ENCODE measurements around the gene UNC5C. TPM values are rescaled to one million over a fixed set of nuclear protein-coding genes. Genes with fewer than 3 reads are reported as not detected.

UNC5C gene
- total and polyA plus RNA-seq, 4 experiments from 2014 or later, result not detected

DNA sequence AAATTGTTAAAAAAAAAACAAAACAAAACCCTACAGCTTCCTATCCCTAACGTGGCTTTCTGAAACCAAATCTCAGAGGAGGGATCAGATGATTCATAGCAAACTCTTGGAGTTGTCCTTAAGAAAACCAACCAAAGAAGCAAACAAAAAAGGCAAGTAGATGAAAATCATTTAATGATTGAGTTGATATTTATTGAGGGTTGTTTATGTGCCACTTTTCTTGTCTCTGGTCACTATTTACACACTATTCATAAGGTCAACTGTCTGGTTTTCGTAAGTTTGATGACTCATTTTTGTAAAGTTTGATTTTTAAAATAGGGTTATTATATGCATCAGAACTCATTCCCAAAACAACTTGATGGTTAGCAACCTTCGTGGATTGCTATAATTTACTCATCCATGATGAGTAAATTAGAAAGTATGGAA is 133.4 kb downstream of the UNC5C start:
- CTCF ChIA-PET (ENCODE audit: partially characterized antibody), result no interaction called here
- Histone ChIP-seq H3K4me1 (ENCODE audit: insufficient read depth, low read length) (no peaks in the 10 kb centered on the region), H3K4me3 (ENCODE audit: low read length in 2 of 2) (no peak overlapping the region), H3K36me3 (ENCODE audit: insufficient read depth, low read length) (no peaks in the 10 kb centered on the region), H3K27me3 (ENCODE audit: insufficient read depth, low read length) (no peaks in the 10 kb centered on the region), H3K27ac (ENCODE audit: low read depth, low read length) (no peak overlapping the region), H3K9me3 (ENCODE audit: control insufficient read depth in 1 of 2, low read length in 2 of 2) (no peaks in the 10 kb centered on the region)
- Mint-ChIP-seq H3K27me3 (no peaks in the 10 kb centered on the region), H3K4me1 (peaks cover 0 to 2% (median under 1%) of the 10 kb centered on the region in 4 donors), H3K27ac (no peak overlapping the region), H3K9me3 (peaks cover 0 to 3% (median 0%) of the 10 kb centered on the region in 8 donors), H3K4me3 (no peak overlapping the region), H3K36me3 (no peaks in the 10 kb centered on the region)
- DNase-seq, result no peak
- intact Hi-C loops (cut with micrococcal nuclease), result no loop called here
- POLR2A ChIA-PET (ENCODE audit: partially characterized antibody), result no interaction called here

DNA sequence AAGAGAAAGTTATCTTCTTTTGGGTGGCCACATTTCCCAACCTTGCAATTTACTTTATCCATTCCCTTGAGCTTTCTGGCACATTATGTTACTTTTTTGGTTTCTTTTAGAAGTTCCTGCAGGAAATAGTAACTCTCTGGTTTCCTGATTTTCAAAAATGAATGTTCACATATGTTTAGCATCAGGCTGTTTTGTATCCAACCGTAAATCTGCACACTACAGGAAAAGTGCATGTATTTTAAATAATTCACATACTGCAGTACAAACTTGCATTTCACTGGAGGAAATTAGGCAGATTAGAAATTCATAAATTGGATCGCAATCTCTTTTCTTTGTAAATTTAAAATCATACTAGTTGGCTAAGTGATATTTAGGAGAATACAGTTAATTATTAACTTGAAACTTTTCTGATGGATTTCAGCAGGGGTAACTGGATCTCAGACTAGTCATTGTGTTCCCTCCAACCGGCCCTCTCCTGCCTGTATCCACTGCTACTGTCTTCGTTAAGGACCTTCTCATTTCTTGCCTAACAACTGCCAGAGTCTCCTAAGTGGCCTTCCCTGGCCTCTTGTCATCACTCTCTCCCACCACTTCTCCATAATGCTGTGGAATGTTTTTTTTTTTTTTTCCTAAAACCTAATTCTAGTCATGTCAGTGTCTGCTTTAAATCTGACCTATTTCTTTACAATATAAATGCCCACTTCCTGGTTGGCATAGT is 137.2 kb downstream of the UNC5C start:
- Histone ChIP-seq H3K4me3 (ENCODE audit: low read length in 2 of 2) (no peak overlapping the region), H3K36me3 (ENCODE audit: insufficient read depth, low read length) (no peaks in the 10 kb centered on the region), H3K9me3 (ENCODE audit: control insufficient read depth in 1 of 2, low read length in 2 of 2) (no peaks in the 10 kb centered on the region), H3K27ac (ENCODE audit: low read depth, low read length) (no peak overlapping the region), H3K27me3 (ENCODE audit: insufficient read depth, low read length) (no peaks in the 10 kb centered on the region), H3K4me1 (ENCODE audit: insufficient read depth, low read length) (no peaks in the 10 kb centered on the region)
- no peaks in the 10 kb centered on the region for H3K27me3 Mint-ChIP-seq
- DNase-seq, result no peak
- H3K4me1 Mint-ChIP-seq, result peaks cover 0 to 2% (median under 1%) of the 10 kb centered on the region in 4 donors
- H3K4me3 Mint-ChIP-seq, result no peak overlapping the region
- CTCF ChIA-PET (ENCODE audit: partially characterized antibody), result no interaction called here
- POLR2A ChIA-PET (ENCODE audit: partially characterized antibody), result no interaction called here
- no peaks in the 10 kb centered on the region for H3K9me3 Mint-ChIP-seq
- no peak overlapping the region for H3K27ac Mint-ChIP-seq
- no peaks in the 10 kb centered on the region for H3K36me3 Mint-ChIP-seq
- intact Hi-C loops (cut with micrococcal nuclease), result no loop called here

DNA sequence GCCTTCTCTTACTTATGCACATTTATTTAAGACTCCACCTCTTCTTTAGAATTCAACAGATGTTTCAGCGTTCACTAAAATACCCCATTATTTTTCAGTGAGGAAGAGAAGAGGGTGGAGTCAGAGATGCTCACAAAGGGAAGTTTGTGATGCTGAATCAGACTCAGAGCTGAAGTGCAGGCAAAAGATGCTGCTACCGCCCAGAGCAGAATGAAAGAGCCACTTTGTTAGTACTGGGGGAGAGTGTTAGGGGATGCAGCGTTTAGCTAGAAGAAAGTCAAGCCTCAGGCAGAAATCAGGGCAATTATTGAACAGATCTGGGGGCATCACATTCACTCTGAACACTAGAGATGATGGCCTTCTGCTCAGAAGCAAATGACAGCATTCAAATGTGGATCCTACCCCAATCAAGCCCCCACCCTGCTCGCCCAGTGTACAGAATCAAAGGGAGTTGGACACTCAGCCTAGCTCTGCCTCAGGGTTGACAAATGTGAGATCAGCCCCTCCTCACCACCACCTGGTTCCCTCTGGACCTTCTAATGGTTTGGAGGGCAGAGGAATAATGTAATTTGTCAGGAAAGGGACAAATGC is 138.3 kb downstream of the UNC5C start:
- Histone ChIP-seq H3K36me3 (ENCODE audit: insufficient read depth, low read length) (no peaks in the 10 kb centered on the region), H3K4me1 (ENCODE audit: insufficient read depth, low read length) (no peaks in the 10 kb centered on the region), H3K4me3 (ENCODE audit: low read length in 2 of 2) (no peak overlapping the region), H3K27ac (ENCODE audit: low read depth, low read length) (no peak overlapping the region), H3K27me3 (ENCODE audit: insufficient read depth, low read length) (no peaks in the 10 kb centered on the region), H3K9me3 (ENCODE audit: control insufficient read depth in 1 of 2, low read length in 2 of 2) (no peaks in the 10 kb centered on the region)
- H3K27ac Mint-ChIP-seq, result no peak overlapping the region
- H3K9me3 Mint-ChIP-seq, result no peaks in the 10 kb centered on the region
- H3K36me3 Mint-ChIP-seq, result no peaks in the 10 kb centered on the region
- H3K4me3 Mint-ChIP-seq, result no peak overlapping the region
- no peaks in the 10 kb centered on the region for H3K27me3 Mint-ChIP-seq
- ChIA-PET CTCF (ENCODE audit: partially characterized antibody) (no interaction called here), POLR2A (ENCODE audit: partially characterized antibody) (no interaction called here)
- DNase-seq, result no peak
- intact Hi-C loops (cut with micrococcal nuclease), result no loop called here
- peaks cover 0 to 1% (median 0%) of the 10 kb centered on the region in 4 donors for H3K4me1 Mint-ChIP-seq

DNA sequence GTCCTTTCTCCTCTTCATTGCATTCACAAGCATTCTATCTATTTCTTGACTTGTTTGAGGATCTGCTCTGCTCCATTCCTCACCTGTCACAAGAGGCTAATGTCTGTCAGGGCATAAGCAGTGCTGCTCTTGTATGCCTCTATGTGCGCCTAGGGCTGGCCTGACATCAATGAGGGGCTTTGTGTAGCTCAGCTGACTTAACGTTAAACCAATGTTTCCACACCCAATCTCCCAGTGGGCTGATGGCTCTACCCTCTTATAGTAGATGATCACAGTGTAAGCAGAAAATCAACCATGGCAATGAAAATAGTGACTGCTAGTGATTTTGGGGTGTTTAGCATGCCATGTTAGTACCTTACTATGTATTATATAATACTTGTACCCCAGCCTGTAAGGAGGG is 139.0 kb downstream of the UNC5C start:
- H3K27me3 Mint-ChIP-seq, result peaks cover 0 to 2% of the 10 kb centered on the region in 2 donors
- Histone ChIP-seq H3K4me1 (ENCODE audit: insufficient read depth, low read length) (no peaks in the 10 kb centered on the region), H3K4me3 (ENCODE audit: low read length in 2 of 2) (no peak overlapping the region), H3K36me3 (ENCODE audit: insufficient read depth, low read length) (no peaks in the 10 kb centered on the region), H3K27me3 (ENCODE audit: insufficient read depth, low read length) (no peaks in the 10 kb centered on the region), H3K27ac (ENCODE audit: low read depth, low read length) (no peak overlapping the region), H3K9me3 (ENCODE audit: control insufficient read depth in 1 of 2, low read length in 2 of 2) (no peaks in the 10 kb centered on the region)
- H3K9me3 Mint-ChIP-seq, result no peaks in the 10 kb centered on the region
- no peak for DNase-seq
- intact Hi-C loops (cut with micrococcal nuclease), result no loop called here
- ChIA-PET CTCF (ENCODE audit: partially characterized antibody) (no interaction called here), POLR2A (ENCODE audit: partially characterized antibody) (no interaction called here)
- peaks cover 0 to 1% (median 0%) of the 10 kb centered on the region in 4 donors for H3K4me1 Mint-ChIP-seq
- no peak overlapping the region for H3K27ac Mint-ChIP-seq
- no peak overlapping the region for H3K4me3 Mint-ChIP-seq
- no peaks in the 10 kb centered on the region for H3K36me3 Mint-ChIP-seq

DNA sequence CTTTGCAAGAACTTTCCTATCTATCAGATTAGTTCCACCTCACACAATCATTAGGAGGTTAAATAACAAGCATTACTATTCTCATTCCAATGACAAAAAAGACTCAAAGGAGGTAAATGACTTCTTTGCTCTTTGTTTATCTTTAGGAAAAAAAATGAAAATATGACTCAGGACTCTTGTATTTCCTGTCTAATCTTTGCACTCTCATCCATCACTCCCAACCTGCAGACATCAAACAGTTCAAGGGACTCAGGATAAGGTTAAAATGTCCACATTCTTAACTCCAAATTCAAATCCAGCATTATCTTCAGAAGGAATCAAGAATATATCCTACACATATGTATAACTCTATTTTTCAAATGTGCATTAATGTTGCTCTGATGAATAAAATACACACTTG is 139.6 kb downstream of the UNC5C start:
- Histone ChIP-seq H3K36me3 (ENCODE audit: insufficient read depth, low read length) (no peaks in the 10 kb centered on the region), H3K27me3 (ENCODE audit: insufficient read depth, low read length) (no peaks in the 10 kb centered on the region), H3K9me3 (ENCODE audit: control insufficient read depth in 1 of 2, low read length in 2 of 2) (no peaks in the 10 kb centered on the region), H3K27ac (ENCODE audit: low read depth, low read length) (no peak overlapping the region), H3K4me1 (ENCODE audit: insufficient read depth, low read length) (no peaks in the 10 kb centered on the region), H3K4me3 (ENCODE audit: low read length in 2 of 2) (no peak overlapping the region)
- intact Hi-C loops (cut with micrococcal nuclease), result no loop called here
- Mint-ChIP-seq H3K27ac (no peak overlapping the region), H3K4me1 (peaks cover 0 to 1% (median 0%) of the 10 kb centered on the region in 4 donors), H3K36me3 (no peaks in the 10 kb centered on the region), H3K9me3 (no peaks in the 10 kb centered on the region), H3K27me3 (peaks cover 0 to 2% of the 10 kb centered on the region in 2 donors), H3K4me3 (no peak overlapping the region)
- ChIA-PET CTCF (ENCODE audit: partially characterized antibody) (no interaction called here), POLR2A (ENCODE audit: partially characterized antibody) (no interaction called here)
- DNase-seq, result no peak

DNA sequence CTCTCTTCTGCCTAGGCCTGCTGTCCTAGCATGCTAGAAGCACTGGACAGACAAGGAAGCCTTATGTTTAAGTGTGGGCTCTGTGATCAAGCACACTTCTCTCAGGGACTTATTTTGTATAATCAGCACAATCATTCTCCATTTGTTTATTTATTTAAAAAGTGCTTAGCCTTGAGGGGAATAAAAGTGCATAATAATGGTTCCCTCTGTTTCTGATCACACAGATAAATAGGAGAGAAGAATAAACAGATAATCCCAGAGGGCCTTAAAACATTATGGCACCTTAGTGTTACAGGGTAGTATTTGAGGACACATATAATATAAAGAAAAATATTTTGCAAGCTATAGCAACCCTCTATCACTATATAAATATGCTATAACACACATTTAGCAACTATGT is 146.5 kb downstream of the UNC5C start:
- intact Hi-C loops (cut with micrococcal nuclease), result no loop called here
- H3K9me3 Mint-ChIP-seq, result peaks cover 0 to 3% (median 0%) of the 10 kb centered on the region in 8 donors

DNA sequence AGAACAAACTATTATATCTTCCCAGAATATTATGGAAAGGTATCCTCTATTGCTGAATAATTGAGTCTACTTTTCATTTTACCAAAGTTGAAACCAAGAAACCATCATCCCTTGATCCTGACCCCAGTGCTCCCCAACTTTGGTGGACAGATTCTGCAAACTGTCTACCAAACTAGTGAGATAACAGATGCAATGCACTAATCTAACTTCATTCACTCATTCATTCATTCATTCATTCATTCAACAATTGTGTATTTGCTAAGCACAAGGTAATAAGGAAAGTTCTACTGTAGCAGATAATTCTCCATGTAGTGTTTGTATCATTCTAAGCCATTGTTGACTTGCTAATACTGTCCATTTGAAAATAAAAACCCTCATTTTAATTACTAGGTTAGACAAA is 150.6 kb downstream of the UNC5C start:
- Mint-ChIP-seq H3K9me3 (peaks cover 0 to 6% (median 0%) of the 10 kb centered on the region in 8 donors), H3K36me3 (no peaks in the 10 kb centered on the region), H3K27me3 (peaks cover 0 to 2% of the 10 kb centered on the region in 2 donors), H3K27ac (no peak overlapping the region), H3K4me1 (no peaks in the 10 kb centered on the region), H3K4me3 (no peak overlapping the region)
- Histone ChIP-seq H3K36me3 (ENCODE audit: insufficient read depth, low read length) (no peaks in the 10 kb centered on the region), H3K27me3 (ENCODE audit: insufficient read depth, low read length) (no peaks in the 10 kb centered on the region), H3K4me1 (ENCODE audit: insufficient read depth, low read length) (no peaks in the 10 kb centered on the region), H3K4me3 (ENCODE audit: low read length in 2 of 2) (no peak overlapping the region), H3K9me3 (ENCODE audit: control insufficient read depth in 1 of 2, low read length in 2 of 2) (no peaks in the 10 kb centered on the region), H3K27ac (ENCODE audit: low read depth, low read length) (no peak overlapping the region)
- ChIA-PET CTCF (ENCODE audit: partially characterized antibody) (no interaction called here), POLR2A (ENCODE audit: partially characterized antibody) (no interaction called here)
- no peak for DNase-seq
- intact Hi-C loops (cut with micrococcal nuclease), result no loop called here

More for the DNA sequence above, 146.5 kb downstream of the UNC5C start:
- H3K4me3 Mint-ChIP-seq, result no peak overlapping the region
- H3K27ac Mint-ChIP-seq, result no peak overlapping the region
- Histone ChIP-seq H3K9me3 (ENCODE audit: control insufficient read depth in 1 of 2, low read length in 2 of 2) (no peaks in the 10 kb centered on the region), H3K4me1 (ENCODE audit: insufficient read depth, low read length) (no peaks in the 10 kb centered on the region), H3K36me3 (ENCODE audit: insufficient read depth, low read length) (no peaks in the 10 kb centered on the region), H3K4me3 (ENCODE audit: low read length in 2 of 2) (no peak overlapping the region), H3K27ac (ENCODE audit: low read depth, low read length) (no peak overlapping the region), H3K27me3 (ENCODE audit: insufficient read depth, low read length) (no peaks in the 10 kb centered on the region)
- DNase-seq, result no peak
- ChIA-PET CTCF (ENCODE audit: partially characterized antibody) (no interaction called here), POLR2A (ENCODE audit: partially characterized antibody) (no interaction called here)
- no peaks in the 10 kb centered on the region for H3K4me1 Mint-ChIP-seq
- peaks cover 0 to 3% of the 10 kb centered on the region in 2 donors for H3K27me3 Mint-ChIP-seq
- H3K36me3 Mint-ChIP-seq, result no peaks in the 10 kb centered on the region

Measured in CD4-positive, alpha-beta memory T cell (primary cell).